ENCODE results near the gene AKT3. TPM values are rescaled to one million over a fixed set of nuclear protein-coding genes. Genes with fewer than 3 reads are reported as not detected.

Gene AKT3
- total RNA-seq, 4 donors from 2014 or later, result 2.0 to 32.2 (median 9.3) TPM

- Histone ChIP-seq H3K27ac (no peak overlapping the region), H3K9me3 (no peaks in the 10 kb centered on the region), H3K4me3 (no peak overlapping the region), H3K27me3 (no peaks in the 10 kb centered on the region), H3K36me3 (peaks cover 0 to 41% (median 0%) of the 10 kb centered on the region in 3 donors), H3K4me1 (no peaks in the 10 kb centered on the region)
- no peak for TF ChIP-seq POLR2A (IDR thresholded peaks at IDR 0.05)
- no peak for TF ChIP-seq CTCF (IDR thresholded peaks at IDR 0.05)
- WGBS, 2 donors, result 80 to 85% methylated on average over 5 of the region's 5 CpGs
- DNase-seq, result no peak
- intact Hi-C loops (cut with DNase I), result no loop called here
These were observed 385.0 kb downstream of the AKT3 start for GRCh38 chr1:243465081-243465480.

- peaks cover 0 to 41% (median 0%) of the 10 kb centered on the region in 3 donors for H3K36me3 ChIP-seq
- no peaks in the 10 kb centered on the region for H3K9me3 ChIP-seq
- WGBS, 2 donors, result 100% methylated on average over 1 of the region's 1 CpG
- no peak for DNase-seq
- no peaks in the 10 kb centered on the region for H3K4me1 ChIP-seq
- H3K4me3 ChIP-seq, result no peak overlapping the region
- no peaks in the 10 kb centered on the region for H3K27me3 ChIP-seq
- no peak overlapping the region for H3K27ac ChIP-seq
- intact Hi-C loops (cut with DNase I), result no loop called here
- TF ChIP-seq CTCF (IDR thresholded peaks at IDR 0.05) (no peak), POLR2A (IDR thresholded peaks at IDR 0.05) (no peak)
These were observed 386.9 kb downstream of the AKT3 start for GRCh38 chr1:243462929-243463697.

GRCh38 chr1:243461700-243462099 is 388.3 kb downstream of the AKT3 start:
- no peak overlapping the region for H3K27ac ChIP-seq
- H3K4me3 ChIP-seq, result no peak overlapping the region
- H3K9me3 ChIP-seq, result no peaks in the 10 kb centered on the region
- TF ChIP-seq POLR2A (IDR thresholded peaks at IDR 0.05) (no peak), CTCF (IDR thresholded peaks at IDR 0.05) (no peak)
- intact Hi-C loops (cut with DNase I), result no loop called here
- peaks cover 0 to 31% (median 0%) of the 10 kb centered on the region in 3 donors for H3K36me3 ChIP-seq
- H3K27me3 ChIP-seq, result no peaks in the 10 kb centered on the region
- H3K4me1 ChIP-seq, result no peaks in the 10 kb centered on the region
- WGBS, 2 donors, result 94 to 97% methylated on average over 4 of the region's 4 CpGs
- no peak for DNase-seq

- WGBS, 2 donors, result 70 to 73% methylated on average over 3 of the region's 3 CpGs
- no peak for DNase-seq
- Histone ChIP-seq H3K27me3 (no peaks in the 10 kb centered on the region), H3K27ac (no peak overlapping the region), H3K4me1 (no peaks in the 10 kb centered on the region), H3K36me3 (peaks cover 0 to 44% (median 0%) of the 10 kb centered on the region in 3 donors), H3K4me3 (no peak overlapping the region), H3K9me3 (no peaks in the 10 kb centered on the region)
- TF ChIP-seq CTCF (IDR thresholded peaks at IDR 0.05) (no peak), POLR2A (IDR thresholded peaks at IDR 0.05) (no peak)
- intact Hi-C loops (cut with DNase I), result no loop called here
These were observed 391.0 kb downstream of the AKT3 start for GRCh38 chr1:243459059-243459458.

- no peak for TF ChIP-seq POLR2A (IDR thresholded peaks at IDR 0.05)
- TF ChIP-seq CTCF (IDR thresholded peaks at IDR 0.05), result no peak
- WGBS, 2 donors, result 83 to 84% methylated on average over 9 of the region's 9 CpGs
- Histone ChIP-seq H3K4me3 (no peak overlapping the region), H3K9me3 (no peaks in the 10 kb centered on the region), H3K4me1 (no peaks in the 10 kb centered on the region), H3K36me3 (peaks cover 0 to 36% (median 0%) of the 10 kb centered on the region in 3 donors), H3K27me3 (no peaks in the 10 kb centered on the region), H3K27ac (no peak overlapping the region)
- intact Hi-C loops (cut with DNase I), result no loop called here
- DNase-seq, result no peak
These were observed 392.6 kb downstream of the AKT3 start for GRCh38 chr1:243457363-243457982.

Measured in esophagus squamous epithelium (tissue), 5 donors.